BJ (cell line): ENCODE measurements around the gene DVL2. TPM values are rescaled to one million over a fixed set of nuclear protein-coding genes. Genes with fewer than 3 reads are reported as not detected.

Experiments
- CTCF ChIA-PET: fragments of 350-600 bp; formaldehyde crosslinking; extraction: SDS; loops from one replicate; lab custom pipeline; 2021; ENCODE audit warnings: antibody characterized with exemption, inconsistent platforms; lab: Yijun Ruan, JAX
- POLR2A ChIA-PET: fragments of 300-600 bp; sonication (Branson Sonifier 250); formaldehyde crosslinking; extraction: SDS; loops from one replicate; lab custom pipeline; 2021; ENCODE audit warnings: antibody characterized with exemption; lab: Charles Lee
- DNase-seq: peaks from one replicate; pipeline ENCODE4 v3.0.0-alpha.2; 2011; ENCODE audit warnings: low read depth
- H3K27me3 ChIP-seq: 2 replicates; pipeline ENCODE4 v1.6.0; 2011; ENCODE audit warnings: low read length; ENCODE audit not compliant: control insufficient read depth, insufficient read depth
- H3K36me3 ChIP-seq: 2 replicates; pipeline ENCODE4 v1.5.1; 2011; ENCODE audit warnings: low read length; ENCODE audit not compliant: control insufficient read depth, insufficient read depth
- H3K4me3 ChIP-seq: 2 replicates; pipeline ENCODE4 v1.5.1; 2011; ENCODE audit warnings: low read depth, mild to moderate bottlenecking, control low read depth, low read length
- CTCF ChIP-seq: IDR thresholded peaks from 2 replicates; pipeline ENCODE4 v1.5.1; 2011; ENCODE audit warnings: low read depth, mild to moderate bottlenecking, control low read depth, inconsistent platforms, low read length, moderate library complexity; ENCODE audit not compliant: insufficient read depth
- polyA plus RNA-seq: library from polyadenylated mRNA; depleted of rRNA; stranded (reverse); fragments of >200 nt; gene quantifications from 2 replicates; pipeline ENCODE4 v1.2.3, GENCODE V29; 2011

DVL2 gene
- polyA plus RNA-seq, 1 experiment: 5.0 TPM

- H3K36me3 ChIP-seq: no peaks in the 10 kb centered on the region
- peaks cover 11% of the 10 kb centered on the region for H3K27me3 ChIP-seq
- TF ChIP-seq CTCF: no peak
- ChIA-PET POLR2A (interaction anchor here (0.6 kb wide), 1 partner anchor 264 kb away, joined by 5 read pairs; no protein-coding TSS in a partner anchor), CTCF (interaction anchor here (0.6 to 6.9 kb wide), 11 partner anchors 11 to 279 kb away, joined by 3 to 51 read pairs (median 4); no protein-coding TSS in a partner anchor)
- H3K4me3 ChIP-seq: peak within 1 kb of the TSS; percentile 48
- peak; percentile 63 for DNase-seq
These were observed 47.0 kb upstream of the DVL2 start, which contains the start of gene SLC2A4 for GRCh38 chr17:7281074-7281952. Gene SLC2A4 (plus strand): TSS chr17:7281718. CDS start chr17:7281935, 217 bp downstream.

- Histone ChIP-seq H3K27me3 (peaks cover 6% of the 10 kb centered on the region), H3K36me3 (no peaks in the 10 kb centered on the region), H3K4me3 (peak overlapping the region; percentile 48)
- CTCF ChIA-PET: interaction anchor here (0.6 to 6.9 kb wide), 11 partner anchors 11 to 280 kb away, joined by 3 to 51 read pairs (median 4); partner anchors contain the start of genes ACADVL and DLG4
- no peak for DNase-seq
- POLR2A ChIA-PET: interaction anchor here (0.6 kb wide), 1 partner anchor 263 kb away, joined by 5 read pairs; no protein-coding TSS in a partner anchor
- TF ChIP-seq CTCF: peak; percentile 82
These were observed 46.3 kb upstream of the DVL2 start for GRCh38 chr17:7280519-7281073.

GRCh38 chr17:7279448-7279847, 45.1 kb upstream of the DVL2 start:
- DNase-seq: no peak
- peaks cover 6% of the 10 kb centered on the region for H3K27me3 ChIP-seq
- no peak overlapping the region for H3K4me3 ChIP-seq
- no peak for TF ChIP-seq CTCF
- ChIA-PET CTCF (interaction anchor here (1.1 to 6.9 kb wide), 3 partner anchors 17 to 60 kb away, joined by 3 to 51 read pairs (median 3); partner anchors contain the start of genes ACADVL and DLG4), POLR2A (no interaction called here)
- H3K36me3 ChIP-seq: no peaks in the 10 kb centered on the region

- POLR2A ChIA-PET: no interaction called here
- TF ChIP-seq CTCF: no peak
- H3K36me3 ChIP-seq: no peaks in the 10 kb centered on the region
- no peaks in the 10 kb centered on the region for H3K27me3 ChIP-seq
- no peak overlapping the region for H3K4me3 ChIP-seq
- CTCF ChIA-PET: interaction anchor here (1.9 kb wide), 1 partner anchor 14 kb away, joined by 7 read pairs; the partner anchor contains the start of gene SLC2A4
- no peak for DNase-seq
These were observed 32.5 kb upstream of the DVL2 start for GRCh38 chr17:7266784-7267183.

- DNase-seq: no peak
- no peaks in the 10 kb centered on the region for H3K27me3 ChIP-seq
- no peak for TF ChIP-seq CTCF
- ChIA-PET POLR2A (no interaction called here), CTCF (interaction anchor here (0.6 kb wide), 1 partner anchor 1389 kb away, joined by 3 read pairs; no protein-coding TSS in a partner anchor)
- no peak overlapping the region for H3K4me3 ChIP-seq
- peaks cover 1% of the 10 kb centered on the region; the same call in 1 of the 2 replicates for H3K36me3 ChIP-seq
These were observed 29.4 kb upstream of the DVL2 start for GRCh38 chr17:7263801-7264078.
